ENCODE results near the gene COL9A1.

The COL9A1 gene

GRCh38 chr6:70257768-70258273, 45.1 kb downstream of the COL9A1 start:
- no peak for TF ChIP-seq CTCF (IDR thresholded peaks at IDR 0.05; ENCODE audit: borderline replicate concordance, insufficient read depth, low read depth, low read length)
- no peak overlapping the region for H3K4me3 ChIP-seq (ENCODE audit: low read depth, low read length)

- TF ChIP-seq CTCF (IDR thresholded peaks at IDR 0.05; ENCODE audit: borderline replicate concordance, insufficient read depth, low read depth, low read length): no peak
Observed at GRCh38 chr6:70254784-70255183, 48.1 kb downstream of the COL9A1 start.

GRCh38 chr6:70253923-70254322, 49.0 kb downstream of the COL9A1 start:
- no peak for TF ChIP-seq CTCF (IDR thresholded peaks at IDR 0.05; ENCODE audit: borderline replicate concordance, insufficient read depth, low read depth, low read length)
- no peak overlapping the region for H3K4me3 ChIP-seq (ENCODE audit: low read depth, low read length)

More at GRCh38 chr6:70254784-70255183, 48.1 kb downstream of the COL9A1 start:
- H3K4me3 ChIP-seq (ENCODE audit: low read depth, low read length): no peak overlapping the region

- no peak for TF ChIP-seq CTCF (IDR thresholded peaks at IDR 0.05; ENCODE audit: borderline replicate concordance, insufficient read depth, low read depth, low read length)
- no peak overlapping the region for H3K4me3 ChIP-seq (ENCODE audit: low read depth, low read length)
Observed at GRCh38 chr6:70252604-70253003, 50.3 kb downstream of the COL9A1 start.

- H3K4me3 ChIP-seq (ENCODE audit: low read depth, low read length): no peak overlapping the region
- no peak for TF ChIP-seq CTCF (IDR thresholded peaks at IDR 0.05; ENCODE audit: borderline replicate concordance, insufficient read depth, low read depth, low read length)
Observed at GRCh38 chr6:70246118-70246517, 56.8 kb downstream of the COL9A1 start.

- no peak for TF ChIP-seq CTCF (IDR thresholded peaks at IDR 0.05; ENCODE audit: borderline replicate concordance, insufficient read depth, low read depth, low read length)
Observed at GRCh38 chr6:70241991-70242420, 60.9 kb downstream of the COL9A1 start.

GRCh38 chr6:70241031-70241430, 61.9 kb downstream of the COL9A1 start:
- TF ChIP-seq CTCF (IDR thresholded peaks at IDR 0.05; ENCODE audit: borderline replicate concordance, insufficient read depth, low read depth, low read length): no peak
- no peak overlapping the region for H3K4me3 ChIP-seq (ENCODE audit: low read depth, low read length)

More at GRCh38 chr6:70241991-70242420, 60.9 kb downstream of the COL9A1 start:
- H3K4me3 ChIP-seq (ENCODE audit: low read depth, low read length): no peak overlapping the region

All from GM12875 (cell line).